Suprapubic skin (tissue), 4 donors: ENCODE data around the gene PPP1R36. TPM values are rescaled to one million over a fixed set of nuclear protein-coding genes. Genes with fewer than 3 reads are reported as not detected.

ENCODE experiments used
- DNase-seq, 2 donors: peaks; one replicate each; pipeline ENCODE4 v3.0.0-alpha.2; 2019; ENCODE audit warnings: low spot score in 2 of 2
- H3K27ac ChIP-seq: fragments of 200-600 bp; sonication (generic); one replicate; pipeline ENCODE4 v1.5.1; 2019
- H3K27me3 ChIP-seq: fragments of 200-600 bp; sonication (generic); one replicate; pipeline ENCODE4 v1.5.1; 2019
- H3K36me3 ChIP-seq: fragments of 200-600 bp; sonication (generic); one replicate; pipeline ENCODE4 v1.5.1; 2019
- H3K4me1 ChIP-seq: fragments of 200-600 bp; sonication (generic); one replicate; pipeline ENCODE4 v1.5.1; 2019
- H3K4me3 ChIP-seq: fragments of 200-600 bp; sonication (generic); one replicate; pipeline ENCODE4 v1.5.1; 2019; ENCODE audit warnings: mild to moderate bottlenecking
- H3K9me3 ChIP-seq: fragments of 200-600 bp; sonication (generic); one replicate; pipeline ENCODE4 v1.5.1; 2019
- CTCF ChIP-seq, 2 donors: fragments of 200-600 bp in 1 of 2; fragments of 450-650 bp in 1 of 2; sonication (generic) in 1 of 2; IDR thresholded peaks; one replicate each; pipeline ENCODE4 v1.5.1; 2016 to 2019; ENCODE audit warnings: antibody characterized with exemption in 2 of 2, mild to moderate bottlenecking in 1 of 2, moderate library complexity in 1 of 2
- EP300 ChIP-seq: sonication (generic); formaldehyde crosslinking; IDR thresholded peaks from one replicate; pipeline ENCODE4 v1.6.1; 2017; ENCODE audit warnings: antibody characterized with exemption
- POLR2A ChIP-seq, 2 donors: fragments of 450-650 bp; IDR thresholded peaks; one replicate each; pipeline ENCODE4 v1.6.1; 2017; ENCODE audit warnings: antibody characterized with exemption in 2 of 2, mild to moderate bottlenecking in 2 of 2, moderate library complexity in 2 of 2
- POLR2AphosphoS5 ChIP-seq, 3 donors: sonication (generic); formaldehyde crosslinking; IDR thresholded peaks; one replicate each; pipeline ENCODE4 v1.6.1; 2017; ENCODE audit warnings: antibody characterized with exemption in 3 of 3
- WGBS: methylation state at CpG from one replicate; pipeline ENCODE4 v1.1.5; 2018; 5-methylcytosine and 5-hydroxymethylcytosine counted together
- total RNA-seq, 4 donors: library from RNA; depleted of rRNA; stranded (reverse); fragments of >200 nt; gene quantifications; one replicate each; pipeline ENCODE4 v1.1.0, GENCODE V29; 2016

Gene PPP1R36
- total RNA-seq, 4 donors from 2014 or later, result 0.72 to 2.7 (median 1.5) TPM; not detected in 1

GRCh38 chr14:64610049-64610746, 60.4 kb downstream of the PPP1R36 start:
- Histone ChIP-seq H3K27ac (no peak overlapping the region), H3K4me1 (peaks cover 25% of the 10 kb centered on the region), H3K27me3 (no peaks in the 10 kb centered on the region), H3K36me3 (no peaks in the 10 kb centered on the region), H3K4me3 (no peak overlapping the region), H3K9me3 (no peaks in the 10 kb centered on the region)
- TF ChIP-seq EP300 (no peak), POLR2AphosphoS5 (IDR thresholded peaks at IDR 0.05) (no peak), CTCF (IDR thresholded peaks at IDR 0.05) (no peak), POLR2A (IDR thresholded peaks at IDR 0.05) (no peak)
- no peak for DNase-seq
- 92% methylated on average over 5 of the region's 5 CpGs for WGBS

DNA sequence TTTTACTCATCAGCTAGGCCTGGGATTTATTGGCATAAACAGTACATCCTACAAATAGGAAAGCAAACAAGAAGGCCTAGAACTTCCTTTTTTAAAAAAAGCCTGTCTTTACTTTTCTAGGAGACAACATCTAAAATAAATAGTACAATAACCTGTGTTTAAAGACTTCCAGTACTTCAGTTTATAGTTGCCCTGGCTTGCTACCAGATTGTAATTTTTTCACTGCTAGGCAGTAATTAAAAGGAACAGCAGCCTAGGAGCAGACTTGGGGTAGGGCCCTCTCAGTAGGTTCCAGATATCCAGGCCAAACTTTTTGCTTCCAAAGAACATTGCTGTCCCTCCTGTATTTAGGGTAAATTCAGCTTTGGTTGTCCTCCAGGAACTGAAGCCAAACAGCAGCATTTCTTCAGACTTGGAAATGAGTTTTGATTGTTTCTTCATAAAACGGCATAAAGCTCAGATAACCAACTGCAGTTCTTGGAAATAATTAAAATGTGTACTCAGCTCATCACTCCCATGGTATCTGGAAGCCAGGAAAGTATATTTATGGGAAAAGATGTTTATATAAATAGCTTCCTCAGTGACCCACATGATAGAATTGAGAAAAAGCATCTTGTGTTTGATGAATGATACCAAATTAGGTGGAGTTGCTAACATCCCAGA, 61.7 kb downstream of the PPP1R36 start:
- Histone ChIP-seq H3K4me1 (peaks cover 15% of the 10 kb centered on the region), H3K27ac (peak overlapping the region; percentile 6), H3K36me3 (no peaks in the 10 kb centered on the region), H3K4me3 (no peak overlapping the region), H3K9me3 (no peaks in the 10 kb centered on the region), H3K27me3 (no peaks in the 10 kb centered on the region)
- WGBS, result 29% methylated on average over 1 of the region's 1 CpG
- TF ChIP-seq POLR2A (IDR thresholded peaks at IDR 0.05) (no peak), CTCF (IDR thresholded peaks at IDR 0.05) (no peak), POLR2AphosphoS5 (IDR thresholded peaks at IDR 0.05) (no peak)
- DNase-seq, result no peak

GRCh38 chr14:64612021-64612380, 62.2 kb downstream of the PPP1R36 start:
- Histone ChIP-seq H3K4me1 (peaks cover 15% of the 10 kb centered on the region), H3K27ac (no peak overlapping the region), H3K9me3 (no peaks in the 10 kb centered on the region), H3K4me3 (no peak overlapping the region), H3K36me3 (no peaks in the 10 kb centered on the region), H3K27me3 (no peaks in the 10 kb centered on the region)
- no peak for DNase-seq
- TF ChIP-seq POLR2A (IDR thresholded peaks at IDR 0.05) (no peak), POLR2AphosphoS5 (IDR thresholded peaks at IDR 0.05) (no peak)
- 91% methylated on average over 1 of the region's 1 CpG for WGBS

- Histone ChIP-seq H3K9me3 (no peaks in the 10 kb centered on the region), H3K4me1 (peaks cover 15% of the 10 kb centered on the region), H3K36me3 (no peaks in the 10 kb centered on the region), H3K27ac (no peak overlapping the region), H3K27me3 (no peaks in the 10 kb centered on the region), H3K4me3 (no peak overlapping the region)
- no peak for TF ChIP-seq POLR2A (IDR thresholded peaks at IDR 0.05)
- no peak for TF ChIP-seq POLR2AphosphoS5 (IDR thresholded peaks at IDR 0.05)
- TF ChIP-seq EP300, result no peak
- no peak for TF ChIP-seq CTCF (IDR thresholded peaks at IDR 0.05)
- WGBS, result 70% methylated on average over 2 of the region's 2 CpGs
- no peak for DNase-seq
Observed at GRCh38 chr14:64612971-64613666, 63.4 kb downstream of the PPP1R36 start.

DNA sequence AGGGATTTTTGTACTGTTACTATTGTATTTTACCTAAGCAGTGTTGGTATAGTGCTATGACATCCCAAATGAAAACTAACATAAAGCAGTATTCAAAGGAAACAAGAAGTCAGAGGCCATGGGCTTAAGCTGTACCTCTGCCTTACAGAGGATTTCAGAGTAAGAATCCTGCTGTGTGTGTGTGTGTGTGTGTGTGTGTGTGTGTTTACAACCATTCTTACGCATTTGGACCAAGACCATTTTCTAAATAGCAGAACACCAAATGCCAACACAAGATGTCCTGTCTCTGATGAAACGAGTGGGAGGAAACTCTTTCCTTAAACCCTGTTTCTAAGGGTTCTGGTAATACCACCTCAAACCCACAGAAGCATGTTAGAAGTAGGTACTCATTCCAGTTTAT, 64.4 kb downstream of the PPP1R36 start:
- no peak for TF ChIP-seq EP300
- no peak for TF ChIP-seq POLR2AphosphoS5 (IDR thresholded peaks at IDR 0.05)
- no peak for TF ChIP-seq POLR2A (IDR thresholded peaks at IDR 0.05)
- no peak for TF ChIP-seq CTCF (IDR thresholded peaks at IDR 0.05)
- DNase-seq, result no peak
- H3K4me1 ChIP-seq, result peaks cover 15% of the 10 kb centered on the region
- no peaks in the 10 kb centered on the region for H3K9me3 ChIP-seq
- H3K27me3 ChIP-seq, result no peaks in the 10 kb centered on the region
- H3K4me3 ChIP-seq, result no peak overlapping the region
- no peaks in the 10 kb centered on the region for H3K36me3 ChIP-seq
- H3K27ac ChIP-seq, result no peak overlapping the region
- WGBS, result 70% methylated on average over 2 of the region's 2 CpGs
